Neural cell (in vitro differentiated cells): ENCODE measurements around the gene SURF4.

Experiments
- CTCF ChIP-seq: fragments of 450-650 bp; IDR thresholded peaks from 2 replicates; pipeline ENCODE4 v1.5.1; 2014; ENCODE audit warnings: antibody characterized with exemption, mild to moderate bottlenecking, moderate library complexity; ENCODE audit not compliant: poor library complexity, severe bottlenecking
- RAD21 ChIP-seq: fragments of 450-650 bp; conservative IDR thresholded peaks from 2 replicates; pipeline ENCODE4 v1.6.1; 2014; ENCODE audit warnings: antibody characterized with exemption, mild to moderate bottlenecking, moderate library complexity

DNA sequence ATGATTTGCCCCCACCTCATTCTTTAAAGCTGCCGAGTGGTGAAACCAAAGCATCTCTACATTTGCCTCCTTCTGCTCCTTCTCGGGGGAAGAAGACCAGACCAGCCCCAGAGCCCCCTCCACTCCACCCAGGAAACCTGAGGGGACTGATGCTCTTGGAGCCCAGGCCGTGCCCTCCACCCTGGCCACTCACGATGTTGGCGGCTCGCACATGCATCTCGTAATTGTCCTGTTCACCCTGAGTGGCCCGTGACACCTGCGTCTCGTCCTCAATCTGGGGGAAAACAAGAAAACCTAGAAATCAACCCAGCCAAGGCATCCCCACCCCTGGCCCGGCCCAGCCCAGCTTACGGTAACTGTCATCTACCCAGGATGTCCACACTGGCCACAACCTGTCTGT lies 30.9 kb downstream of the SURF4 start:
- TF ChIP-seq CTCF (no peak), RAD21 (no peak)
